ENCODE data around the gene GRAMD2A.

The GRAMD2A gene

GRCh38 chr15:72207558-72208085 lies 10.0 kb upstream of the GRAMD2A start:
- TF ChIP-seq CTCF (IDR thresholded peaks at IDR 0.05; ENCODE audit: insufficient read depth, low read length, poor library complexity, severe bottlenecking) (no peak), EZH2phosphoT487 (conservative IDR thresholded peaks at IDR 0.05; ENCODE audit: low read length) (no peak)
- H3K79me2 ChIP-seq (ENCODE audit: insufficient read depth, low read length) = 0 out of 2 replicates have a peak, but pooled peaks cover 9% of the 10 kb centered on the region
- peaks cover 12% of the 10 kb centered on the region; the same call in 1 of the 2 replicates for H4K20me1 ChIP-seq (ENCODE audit: low read depth, low read length)
- no peak overlapping the region for H2AFZ ChIP-seq (ENCODE audit: low read depth, low read length, severe bottlenecking)
- H3K27ac ChIP-seq (ENCODE audit: low read depth, low read length) = no peak overlapping the region
- H3K9me3 ChIP-seq (ENCODE audit: insufficient read depth, low read length) = no peaks in the 10 kb centered on the region
- peaks cover 65% of the 10 kb centered on the region for H3K36me3 ChIP-seq (ENCODE audit: low read length)
- no peak overlapping the region for H3K4me2 ChIP-seq (ENCODE audit: low read depth, low read length, poor library complexity, severe bottlenecking)
- H3K4me3 ChIP-seq (ENCODE audit: insufficient read depth, low read length, poor library complexity, severe bottlenecking) = no peak overlapping the region
- peaks cover 12% of the 10 kb centered on the region for H3F3A ChIP-seq (ENCODE audit: insufficient read depth)
- no peaks in the 10 kb centered on the region for H3K27me3 ChIP-seq (ENCODE audit: low read length)
- H3K9me2 ChIP-seq (replicated peaks; ENCODE audit: insufficient read depth, low read length) = no peaks in the 10 kb centered on the region
- H3K9ac ChIP-seq (ENCODE audit: low read length) = no peak overlapping the region

GRCh38 chr15:72206677-72207000 lies 9.1 kb upstream of the GRAMD2A start:
- no peaks in the 10 kb centered on the region for H3K9me3 ChIP-seq (ENCODE audit: insufficient read depth, low read length)
- no peaks in the 10 kb centered on the region for H3K9me2 ChIP-seq (replicated peaks; ENCODE audit: insufficient read depth, low read length)
- H3K27ac ChIP-seq (ENCODE audit: low read depth, low read length) = no peak overlapping the region
- peaks cover 17% of the 10 kb centered on the region; the same call in 1 of the 2 replicates for H4K20me1 ChIP-seq (ENCODE audit: low read depth, low read length)
- H3K4me2 ChIP-seq (ENCODE audit: low read depth, low read length, poor library complexity, severe bottlenecking) = no peak overlapping the region
- H3K27me3 ChIP-seq (ENCODE audit: low read length) = no peaks in the 10 kb centered on the region
- no peak overlapping the region for H3K4me3 ChIP-seq (ENCODE audit: insufficient read depth, low read length, poor library complexity, severe bottlenecking)
- no peak overlapping the region for H3K9ac ChIP-seq (ENCODE audit: low read length)
- peaks cover 61% of the 10 kb centered on the region for H3K36me3 ChIP-seq (ENCODE audit: low read length)
- H2AFZ ChIP-seq (ENCODE audit: low read depth, low read length, severe bottlenecking) = no peak overlapping the region
- 0 out of 2 replicates have a peak, but pooled peaks cover 4% of the 10 kb centered on the region for H3K79me2 ChIP-seq (ENCODE audit: insufficient read depth, low read length)
- H3F3A ChIP-seq (ENCODE audit: insufficient read depth) = peaks cover 15% of the 10 kb centered on the region
- TF ChIP-seq EZH2phosphoT487 (conservative IDR thresholded peaks at IDR 0.05; ENCODE audit: low read length) (no peak), CTCF (IDR thresholded peaks at IDR 0.05; ENCODE audit: insufficient read depth, low read length, poor library complexity, severe bottlenecking) (no peak)

DNA sequence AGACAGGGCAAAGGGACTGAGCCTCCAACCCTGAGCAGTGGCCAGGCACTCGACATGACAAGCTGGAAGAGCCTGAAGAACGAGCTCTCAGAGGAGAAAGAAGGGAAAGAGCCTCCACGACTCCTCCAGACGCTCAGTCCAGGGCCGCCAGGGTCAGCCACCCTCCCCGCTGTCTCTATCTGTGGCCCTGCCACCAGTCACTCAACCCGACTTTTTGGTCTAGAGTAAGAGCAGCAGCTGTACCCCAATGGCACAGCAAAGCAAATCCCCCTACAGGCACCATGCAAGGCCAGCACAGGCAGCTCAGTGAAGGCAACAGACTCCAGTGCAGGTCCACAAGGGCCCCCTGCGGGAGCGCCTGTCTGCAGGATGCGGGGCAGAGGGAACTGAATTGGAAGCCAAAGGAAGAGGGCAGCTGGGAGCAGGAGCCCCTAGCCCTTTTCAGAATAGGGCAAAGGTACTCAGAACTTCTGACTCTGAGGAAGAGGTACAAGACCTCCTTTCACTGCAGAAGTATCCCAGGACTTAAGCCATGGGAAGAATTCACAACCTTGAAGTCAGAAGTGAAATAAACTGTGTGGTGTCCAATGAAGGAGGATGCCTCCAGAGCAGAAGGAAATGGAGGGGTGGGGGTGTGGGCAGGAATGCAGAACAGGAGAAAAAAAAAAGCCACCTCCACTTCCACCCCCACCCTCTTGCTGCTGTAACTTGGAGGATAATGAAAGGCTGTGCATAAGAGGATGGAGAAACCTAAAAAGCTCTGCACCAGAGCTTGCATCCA lies 8.5 kb upstream of the GRAMD2A start:
- Histone ChIP-seq H4K20me1 (ENCODE audit: low read depth, low read length) (peaks cover 13% of the 10 kb centered on the region; the same call in 1 of the 2 replicates), H3K36me3 (ENCODE audit: low read length) (peaks cover 61% of the 10 kb centered on the region)

More for the DNA sequence above, 8.5 kb upstream of the GRAMD2A start:
- Histone ChIP-seq H3K4me2 (ENCODE audit: low read depth, low read length, poor library complexity, severe bottlenecking) (no peak overlapping the region), H2AFZ (ENCODE audit: low read depth, low read length, severe bottlenecking) (no peak overlapping the region), H3K27me3 (ENCODE audit: low read length) (no peaks in the 10 kb centered on the region), H3K9ac (ENCODE audit: low read length) (no peak overlapping the region), H3K9me2 (replicated peaks; ENCODE audit: insufficient read depth, low read length) (no peaks in the 10 kb centered on the region), H3K79me2 (ENCODE audit: insufficient read depth, low read length) (no peaks in the 10 kb centered on the region), H3K9me3 (ENCODE audit: insufficient read depth, low read length) (no peaks in the 10 kb centered on the region), H3F3A (ENCODE audit: insufficient read depth) (peaks cover 21% of the 10 kb centered on the region), H3K27ac (ENCODE audit: low read depth, low read length) (no peak overlapping the region), H3K4me3 (ENCODE audit: insufficient read depth, low read length, poor library complexity, severe bottlenecking) (no peak overlapping the region)
- TF ChIP-seq EZH2phosphoT487 (conservative IDR thresholded peaks at IDR 0.05; ENCODE audit: low read length) (no peak), CTCF (IDR thresholded peaks at IDR 0.05; ENCODE audit: insufficient read depth, low read length, poor library complexity, severe bottlenecking) (no peak)

All from SU-DHL-6 (cell line).